Smooth muscle cell of the brain vasculature (primary cell): ENCODE results near the gene NCR3LG1.

Source experiments
- DNase-seq: peaks from one replicate; pipeline ENCODE4 v3.0.0-alpha.2; 2012; ENCODE audit warnings: low read depth, low spot score

Gene NCR3LG1

GRCh38 chr11:17371614-17372013, 20.0 kb downstream of the NCR3LG1 start:
- no peak for DNase-seq

GRCh38 chr11:17375547-17375946, 23.9 kb downstream of the NCR3LG1 start:
- DNase-seq, result no peak

- no peak for DNase-seq
Observed at GRCh38 chr11:17376493-17376892, 24.9 kb downstream of the NCR3LG1 start.

GRCh38 chr11:17378655-17379054, 27.1 kb downstream of the NCR3LG1 start:
- DNase-seq, result no peak

- DNase-seq, result no peak
Observed at GRCh38 chr11:17379383-17380180, 28.0 kb downstream of the NCR3LG1 start.

GRCh38 chr11:17381156-17381555, 29.6 kb downstream of the NCR3LG1 start:
- DNase-seq, result no peak

- DNase-seq, result no peak
Observed at GRCh38 chr11:17382046-17382728, 30.6 kb downstream of the NCR3LG1 start.

GRCh38 chr11:17383461-17383860, 31.9 kb downstream of the NCR3LG1 start:
- no peak for DNase-seq

- DNase-seq, result peak; percentile 69
Observed at GRCh38 chr11:17384002-17384511, 32.5 kb downstream of the NCR3LG1 start.

- DNase-seq, result no peak
Observed at GRCh38 chr11:17385492-17385891, 33.9 kb downstream of the NCR3LG1 start.

- no peak for DNase-seq
Observed at GRCh38 chr11:17385926-17386325, 34.3 kb downstream of the NCR3LG1 start.

- DNase-seq, result no peak
Observed at GRCh38 chr11:17386331-17387084, 34.9 kb downstream of the NCR3LG1 start.

- no peak for DNase-seq
Observed at GRCh38 chr11:17387254-17387653, 35.7 kb downstream of the NCR3LG1 start.

- DNase-seq, result no peak
Observed at GRCh38 chr11:17387811-17388210, 36.2 kb downstream of the NCR3LG1 start.

- no peak for DNase-seq
Observed at GRCh38 chr11:17388609-17389210, 37.1 kb downstream of the NCR3LG1 start, which contains the start of gene KCNJ11. Gene KCNJ11, minus strand, starts transcription at chr11:17388659. Its CDS starts 568 bp downstream, at chr11:17388091.

- no peak for DNase-seq
Observed at GRCh38 chr11:17389211-17389956, 37.8 kb downstream of the NCR3LG1 start.

- no peak for DNase-seq
Observed at GRCh38 chr11:17389957-17390649, 38.5 kb downstream of the NCR3LG1 start.

GRCh38 chr11:17391493-17392355, 40.1 kb downstream of the NCR3LG1 start:
- no peak for DNase-seq

GRCh38 chr11:17392872-17393271, 41.3 kb downstream of the NCR3LG1 start:
- no peak for DNase-seq
